Breast epithelium (tissue), 4 donors: ENCODE measurements around the gene CEND1. TPM values are rescaled to one million over a fixed set of nuclear protein-coding genes. Genes with fewer than 3 reads are reported as not detected.
A peak's percentile ranks its signal among the peaks of the same experiment; 100 is the strongest.

Source experiments
- DNase-seq, 2 donors: peaks; one replicate each; pipeline ENCODE4 v3.0.0-alpha.2; 2019; ENCODE audit warnings: low spot score in 2 of 2
- H3K27ac ChIP-seq, 2 donors: fragments of 200-600 bp; sonication (generic) in 1 of 2; one replicate each; pipeline ENCODE4 v1.5.1; 2016 to 2019; ENCODE audit warnings: mild to moderate bottlenecking in 1 of 2
- H3K27me3 ChIP-seq, 2 donors: fragments of 200-600 bp; sonication (generic) in 1 of 2; one replicate each; pipeline versions ENCODE4 v1.5.1 to v1.6.0; 2017 to 2019; ENCODE audit warnings: control low read depth in 1 of 2, mild to moderate bottlenecking in 1 of 2
- H3K36me3 ChIP-seq: fragments of 200-600 bp; one replicate; pipeline ENCODE4 v1.5.1; 2019
- H3K4me1 ChIP-seq, 2 donors: fragments of 200-600 bp; sonication (generic); one replicate each; pipeline ENCODE4 v1.5.1; 2016 to 2019; ENCODE audit warnings: control low read depth in 1 of 2
- H3K4me3 ChIP-seq, 3 donors: fragments of 200-600 bp; sonication (generic); 1 replicate in 2 of 3; 2 replicates in 1 of 3; pipeline ENCODE4 v1.5.1; 2016 to 2019; ENCODE audit warnings: mild to moderate bottlenecking in 3 of 3, moderate library complexity in 2 of 3
- H3K9me3 ChIP-seq, 2 donors: fragments of 200-600 bp; sonication (generic) in 1 of 2; one replicate each; pipeline ENCODE4 v1.5.1; 2016 to 2019; ENCODE audit warnings: control low read depth in 1 of 2
- POLR2A ChIP-seq: fragments of 450-650 bp; IDR thresholded peaks from one replicate; pipeline ENCODE4 v1.6.1; 2016; ENCODE audit warnings: antibody characterized with exemption, mild to moderate bottlenecking, moderate library complexity
- POLR2AphosphoS5 ChIP-seq, 3 donors: sonication (generic); formaldehyde crosslinking; IDR thresholded peaks; one replicate each; pipeline ENCODE4 v1.6.1; 2017; ENCODE audit warnings: antibody characterized with exemption in 3 of 3
- intact Hi-C: fragments of 100-400 bp; cut with DNase I; formaldehyde crosslinking; loops from one replicate; pipeline ENCODE4 v1.15.1; 2023; ENCODE audit warnings: low total_unique reads
- total RNA-seq, 3 donors: library from RNA; depleted of rRNA; stranded (reverse); fragments of >200 nt; gene quantifications; one replicate each; pipeline ENCODE4 v1.1.0, GENCODE V29; 2016
- TF ChIP-seq, protein P1 (sequence below), 3 donors: fragments of 450-650 bp; IDR thresholded peaks; one replicate each; pipeline ENCODE4 v1.5.1; 2016 to 2017; ENCODE audit warnings: antibody characterized with exemption in 3 of 3, mild to moderate bottlenecking in 3 of 3, moderate library complexity in 3 of 3

CEND1 gene
- total RNA-seq, 3 donors from 2014 or later, result not detected

DNA sequence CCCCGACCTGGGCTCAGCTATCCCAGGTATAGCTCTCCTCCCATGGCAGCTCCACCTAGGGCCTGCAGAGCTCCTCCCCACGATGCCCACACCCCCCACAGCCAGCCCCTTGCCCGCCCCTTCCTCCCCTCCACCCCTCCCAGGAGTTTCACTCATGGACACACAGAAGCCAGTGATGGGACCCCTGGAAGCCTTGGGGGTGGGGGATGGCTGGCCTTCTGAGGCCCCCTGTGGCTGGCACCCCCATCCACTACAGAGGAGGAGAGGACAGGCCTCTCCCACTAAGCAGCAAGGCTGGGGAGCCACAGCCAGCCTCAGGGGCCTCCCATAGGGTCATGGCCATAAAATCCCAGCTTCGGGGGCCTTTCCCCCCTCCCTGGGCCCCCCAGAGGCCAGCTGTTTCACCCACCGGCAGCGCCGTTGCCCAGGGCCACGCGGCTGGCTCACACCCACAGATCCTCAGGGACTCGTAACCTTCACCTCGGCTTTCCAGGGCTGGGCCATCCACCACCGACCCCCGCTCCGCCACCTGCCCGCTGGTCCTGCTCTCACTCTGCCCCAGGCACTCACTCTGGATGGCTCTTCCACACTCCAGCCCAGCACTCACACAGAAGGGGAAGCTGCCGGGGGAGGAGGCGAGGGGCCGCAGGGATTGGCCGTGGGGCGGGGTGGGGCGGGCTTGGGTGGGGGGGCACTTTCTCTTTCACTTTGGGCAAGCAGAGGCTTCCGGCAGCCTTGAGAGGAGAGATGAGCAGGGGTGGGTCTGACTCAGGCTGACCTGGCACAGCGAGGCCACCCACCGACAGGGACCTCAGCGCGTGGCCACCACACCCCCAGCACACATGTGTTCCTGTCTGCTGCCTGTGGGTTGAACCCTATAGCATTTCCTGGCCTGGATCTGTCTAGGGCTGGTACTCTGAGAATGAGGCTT is 6.0 kb upstream of the CEND1 start:
- H3K27ac ChIP-seq, result peak overlapping the region; percentile 86 to 87
- H3K9me3 ChIP-seq, result no peaks in the 10 kb centered on the region
- no peaks in the 10 kb centered on the region for H3K36me3 ChIP-seq
- TF ChIP-seq POLR2AphosphoS5 (IDR thresholded peaks at IDR 0.05), result no peak
- TF ChIP-seq, protein P1, sequence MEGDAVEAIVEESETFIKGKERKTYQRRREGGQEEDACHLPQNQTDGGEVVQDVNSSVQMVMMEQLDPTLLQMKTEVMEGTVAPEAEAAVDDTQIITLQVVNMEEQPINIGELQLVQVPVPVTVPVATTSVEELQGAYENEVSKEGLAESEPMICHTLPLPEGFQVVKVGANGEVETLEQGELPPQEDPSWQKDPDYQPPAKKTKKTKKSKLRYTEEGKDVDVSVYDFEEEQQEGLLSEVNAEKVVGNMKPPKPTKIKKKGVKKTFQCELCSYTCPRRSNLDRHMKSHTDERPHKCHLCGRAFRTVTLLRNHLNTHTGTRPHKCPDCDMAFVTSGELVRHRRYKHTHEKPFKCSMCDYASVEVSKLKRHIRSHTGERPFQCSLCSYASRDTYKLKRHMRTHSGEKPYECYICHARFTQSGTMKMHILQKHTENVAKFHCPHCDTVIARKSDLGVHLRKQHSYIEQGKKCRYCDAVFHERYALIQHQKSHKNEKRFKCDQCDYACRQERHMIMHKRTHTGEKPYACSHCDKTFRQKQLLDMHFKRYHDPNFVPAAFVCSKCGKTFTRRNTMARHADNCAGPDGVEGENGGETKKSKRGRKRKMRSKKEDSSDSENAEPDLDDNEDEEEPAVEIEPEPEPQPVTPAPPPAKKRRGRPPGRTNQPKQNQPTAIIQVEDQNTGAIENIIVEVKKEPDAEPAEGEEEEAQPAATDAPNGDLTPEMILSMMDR (IDR thresholded peaks at IDR 0.05), result no peak
- TF ChIP-seq POLR2A, result no peak
- DNase-seq, result peak in 1 of 2 donors; percentile 61
- intact Hi-C loops, result no loop called here
- peaks cover 10 to 14% of the 10 kb centered on the region in 2 donors for H3K4me1 ChIP-seq
- H3K27me3 ChIP-seq, result no peaks in the 10 kb centered on the region
- peak overlapping the region; percentile 62 to 82 (median 79) for H3K4me3 ChIP-seq

DNA sequence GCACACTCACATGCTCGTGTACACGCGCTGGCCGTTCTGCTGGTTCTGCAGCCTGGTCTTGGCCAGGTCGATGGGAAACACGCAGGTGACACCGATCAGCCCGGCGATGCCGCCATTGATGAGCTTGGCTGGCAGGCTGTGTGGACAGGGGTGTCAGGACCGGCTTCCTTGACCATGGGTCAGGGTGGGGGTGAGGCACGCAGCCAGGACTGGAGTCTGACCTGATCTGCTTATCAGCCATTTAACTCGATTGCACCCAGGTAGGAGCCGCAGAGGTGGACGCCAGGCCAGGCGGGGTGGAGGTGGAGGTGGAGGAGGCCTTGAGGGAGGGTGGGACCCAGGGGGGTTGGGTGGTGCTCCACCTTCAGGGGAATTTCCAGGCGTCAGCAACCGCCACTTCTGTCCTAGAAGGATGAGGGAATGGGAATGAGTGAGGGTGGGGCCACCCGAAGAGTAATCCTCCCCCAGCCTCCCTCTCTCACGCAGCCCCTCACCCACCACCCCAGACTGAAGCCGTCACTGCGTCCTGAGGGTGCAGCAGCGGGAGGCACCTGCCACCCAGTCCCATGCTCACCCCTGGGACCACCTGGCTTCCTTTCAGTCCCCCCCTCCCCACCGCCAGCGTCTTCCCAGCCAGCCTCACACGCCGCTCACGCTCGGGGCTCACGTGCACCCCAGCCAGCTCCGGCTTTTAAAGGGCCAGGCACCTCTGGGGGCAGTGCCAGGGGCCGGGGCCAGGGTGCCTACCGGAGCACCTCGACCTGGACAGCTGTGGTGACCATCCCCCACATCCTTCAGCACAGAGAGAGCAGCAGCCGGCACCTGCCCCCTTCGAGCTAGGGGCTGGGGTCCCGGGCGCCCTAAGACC is 5.1 kb upstream of the CEND1 start:
- DNase-seq, result no peak

GRCh38 chr11:794013-794765 is 4.3 kb upstream of the CEND1 start:
- Histone ChIP-seq H3K4me3 (no peak overlapping the region), H3K27ac (no peak overlapping the region), H3K4me1 (peaks cover 10 to 14% of the 10 kb centered on the region in 2 donors), H3K27me3 (peaks cover 0 to 8% of the 10 kb centered on the region in 2 donors), H3K36me3 (no peaks in the 10 kb centered on the region), H3K9me3 (no peaks in the 10 kb centered on the region)
- no peak for DNase-seq
- TF ChIP-seq, protein P1 (IDR thresholded peaks at IDR 0.05), result no peak
- TF ChIP-seq POLR2AphosphoS5 (IDR thresholded peaks at IDR 0.05), result no peak
- no peak for TF ChIP-seq POLR2A
- intact Hi-C loops, result no loop called here

More for the DNA sequence above, 5.1 kb upstream of the CEND1 start:
- Histone ChIP-seq H3K36me3 (no peaks in the 10 kb centered on the region), H3K9me3 (no peaks in the 10 kb centered on the region), H3K4me3 (peak overlapping the region; percentile 62 to 82 (median 79)), H3K27ac (peak overlapping the region; percentile 86 to 87), H3K4me1 (peaks cover 10 to 14% of the 10 kb centered on the region in 2 donors), H3K27me3 (peaks cover 0 to under 1% of the 10 kb centered on the region in 2 donors)
- intact Hi-C loops, result no loop called here
- TF ChIP-seq, protein P1 (IDR thresholded peaks at IDR 0.05), result no peak
- TF ChIP-seq POLR2AphosphoS5 (IDR thresholded peaks at IDR 0.05) (no peak), POLR2A (no peak)

GRCh38 chr11:793556-793955 is 3.7 kb upstream of the CEND1 start:
- no peak overlapping the region for H3K27ac ChIP-seq
- H3K4me1 ChIP-seq, result peaks cover 10 to 14% of the 10 kb centered on the region in 2 donors
- H3K4me3 ChIP-seq, result no peak overlapping the region
- no peak for DNase-seq
- H3K27me3 ChIP-seq, result peaks cover 0 to 11% of the 10 kb centered on the region in 2 donors
- no peaks in the 10 kb centered on the region for H3K36me3 ChIP-seq
- intact Hi-C loops, result no loop called here
- no peaks in the 10 kb centered on the region for H3K9me3 ChIP-seq
- TF ChIP-seq POLR2AphosphoS5 (IDR thresholded peaks at IDR 0.05) (no peak), POLR2A (no peak)

GRCh38 chr11:792873-793272 is 3.0 kb upstream of the CEND1 start:
- Histone ChIP-seq H3K27ac (no peak overlapping the region), H3K4me1 (peaks cover 10 to 14% of the 10 kb centered on the region in 2 donors), H3K27me3 (peaks cover 0 to 11% of the 10 kb centered on the region in 2 donors), H3K9me3 (no peaks in the 10 kb centered on the region), H3K4me3 (no peak overlapping the region), H3K36me3 (no peaks in the 10 kb centered on the region)
- DNase-seq, result no peak
- intact Hi-C loops, result no loop called here
- no peak for TF ChIP-seq POLR2A
- TF ChIP-seq POLR2AphosphoS5 (IDR thresholded peaks at IDR 0.05), result no peak
- TF ChIP-seq, protein P1 (IDR thresholded peaks at IDR 0.05), result no peak
